OCI-LY1 (cell line): ENCODE measurements around the gene MAP4K4.

ENCODE experiments used
- H2AFZ ChIP-seq: fragments of 200-600 bp; sonication (generic), shearing (Covaris generic); 2 replicates; pipeline ENCODE4 v1.6.0; 2014; ENCODE audit warnings: antibody characterized with exemption, mild to moderate bottlenecking, low read length
- H3F3A ChIP-seq: fragments of 200-600 bp; sonication (generic), shearing (Covaris generic); 2 replicates; pipeline ENCODE4 v1.6.0; 2014; ENCODE audit warnings: mild to moderate bottlenecking, antibody characterized with exemption, low read length, moderate library complexity; ENCODE audit not compliant: insufficient read depth
- H3K27ac ChIP-seq: fragments of 200-600 bp; sonication (generic); 2 replicates; pipeline ENCODE4 v1.5.1; 2014; ENCODE audit warnings: low read length, mixed run types, mild to moderate bottlenecking, low read depth; ENCODE audit not compliant: poor library complexity, severe bottlenecking
- H3K27me3 ChIP-seq: fragments of 200-600 bp; sonication (generic); 2 replicates; pipeline ENCODE4 v1.6.0; 2014; ENCODE audit warnings: antibody characterized with exemption, mild to moderate bottlenecking, low read length, moderate library complexity; ENCODE audit not compliant: insufficient read depth
- H3K36me3 ChIP-seq: fragments of 200-600 bp; sonication (generic); 2 replicates; pipeline ENCODE4 v1.6.1; 2014; ENCODE audit warnings: mild to moderate bottlenecking, antibody characterized with exemption, low read length, moderate library complexity, mixed read lengths; ENCODE audit not compliant: insufficient read depth
- H3K4me1 ChIP-seq: fragments of 200-600 bp; sonication (generic); 2 replicates; pipeline ENCODE4 v1.5.1; 2014; ENCODE audit warnings: mild to moderate bottlenecking, low read length, moderate library complexity; ENCODE audit not compliant: insufficient read depth, severe bottlenecking
- H3K4me2 ChIP-seq: fragments of 200-600 bp; sonication (generic), shearing (Covaris generic); 2 replicates; pipeline ENCODE4 v1.6.1; 2014; ENCODE audit warnings: low read length
- H3K4me3 ChIP-seq: fragments of 200-600 bp; sonication (generic); 2 replicates; pipeline ENCODE4 v1.5.1; 2014; ENCODE audit warnings: low read length, low read depth, mild to moderate bottlenecking, mixed read lengths; ENCODE audit not compliant: poor library complexity, severe bottlenecking
- H3K79me2 ChIP-seq: fragments of 200-600 bp; shearing (Covaris generic); 2 replicates; pipeline ENCODE4 v1.6.1; 2016; ENCODE audit warnings: mixed run types, low read length, mixed read lengths; ENCODE audit not compliant: insufficient read depth
- H3K9ac ChIP-seq: fragments of 200-600 bp; sonication (generic), shearing (Covaris generic); 2 replicates; pipeline ENCODE4 v1.6.1; 2014; ENCODE audit warnings: mild to moderate bottlenecking, low read length, mixed read lengths
- H3K9me2 ChIP-seq: fragments of 200-600 bp; sonication (generic), shearing (Covaris generic); 2 replicates; pipeline ENCODE4 v1.6.1; 2014; ENCODE audit warnings: low read depth, mild to moderate bottlenecking, low read length, mixed read lengths
- H3K9me3 ChIP-seq: fragments of 200-600 bp; shearing (Covaris generic); 2 replicates; pipeline ENCODE4 v1.6.1; 2014; ENCODE audit warnings: low read length, mixed read lengths
- H4K20me1 ChIP-seq: fragments of 200-600 bp; sonication (generic), shearing (Covaris generic); 2 replicates; pipeline ENCODE4 v1.6.0; 2016; ENCODE audit warnings: mild to moderate bottlenecking, low read length; ENCODE audit not compliant: insufficient read depth
- CTCF ChIP-seq: fragments of 200-600 bp; sonication (generic), shearing (Covaris generic); IDR thresholded peaks from 2 replicates; pipeline ENCODE4 v1.5.1; 2017; ENCODE audit warnings: mild to moderate bottlenecking, antibody characterized with exemption, low read length, moderate library complexity, mixed read lengths
- EZH2 ChIP-seq: fragments of 200-600 bp; sonication (generic), shearing (Covaris generic); IDR thresholded peaks from 2 replicates; pipeline ENCODE4 v1.8.0; 2017; ENCODE audit warnings: borderline replicate concordance, mixed run types, mild to moderate bottlenecking, antibody characterized with exemption, low read length, moderate library complexity, mixed read lengths

MAP4K4 gene

GRCh38 chr2:101725038-101725437 is 27.5 kb downstream of the MAP4K4 start:
- no peak overlapping the region for H3K4me2 ChIP-seq
- no peak overlapping the region for H3K9ac ChIP-seq
- H3F3A ChIP-seq, result no peaks in the 10 kb centered on the region
- no peaks in the 10 kb centered on the region for H3K9me3 ChIP-seq
- no peaks in the 10 kb centered on the region for H3K9me2 ChIP-seq
- H3K79me2 ChIP-seq, result peaks cover 85% of the 10 kb centered on the region
- no peaks in the 10 kb centered on the region for H3K36me3 ChIP-seq
- H2AFZ ChIP-seq, result no peak overlapping the region
- TF ChIP-seq CTCF (no peak), EZH2 (no peak)
- H3K4me1 ChIP-seq, result peaks cover 91% of the 10 kb centered on the region
- peak overlapping the region; percentile 92 for H3K27ac ChIP-seq
- no peaks in the 10 kb centered on the region for H4K20me1 ChIP-seq
- no peak overlapping the region for H3K4me3 ChIP-seq
- H3K27me3 ChIP-seq, result no peaks in the 10 kb centered on the region

- Histone ChIP-seq H3K4me2 (no peak overlapping the region), H4K20me1 (no peaks in the 10 kb centered on the region)
Observed at GRCh38 chr2:101725515-101726192, 28.1 kb downstream of the MAP4K4 start.

GRCh38 chr2:101728865-101729264 is 31.4 kb downstream of the MAP4K4 start:
- Histone ChIP-seq H3K4me3 (no peak overlapping the region), H3K9ac (no peak overlapping the region), H3K27me3 (no peaks in the 10 kb centered on the region), H3K4me1 (peaks cover 80% of the 10 kb centered on the region), H3K36me3 (no peaks in the 10 kb centered on the region), H3K9me3 (no peaks in the 10 kb centered on the region), H3K79me2 (peaks cover 87% of the 10 kb centered on the region), H3K4me2 (no peak overlapping the region), H4K20me1 (no peaks in the 10 kb centered on the region), H3K27ac (no peak overlapping the region), H2AFZ (no peak overlapping the region), H3F3A (no peaks in the 10 kb centered on the region), H3K9me2 (no peaks in the 10 kb centered on the region)
- no peak for TF ChIP-seq EZH2
- no peak for TF ChIP-seq CTCF

More at GRCh38 chr2:101725515-101726192, 28.1 kb downstream of the MAP4K4 start:
- peak overlapping the region; percentile 92 for H3K27ac ChIP-seq
- H3K9me3 ChIP-seq, result no peaks in the 10 kb centered on the region
- H2AFZ ChIP-seq, result no peak overlapping the region
- no peaks in the 10 kb centered on the region for H3K36me3 ChIP-seq
- H3F3A ChIP-seq, result no peaks in the 10 kb centered on the region
- no peak overlapping the region for H3K9ac ChIP-seq
- H3K79me2 ChIP-seq, result peaks cover 85% of the 10 kb centered on the region
- TF ChIP-seq CTCF (peak; percentile 68), EZH2 (no peak)
- no peak overlapping the region for H3K4me3 ChIP-seq
- H3K9me2 ChIP-seq, result no peaks in the 10 kb centered on the region
- no peaks in the 10 kb centered on the region for H3K27me3 ChIP-seq
- peaks cover 87% of the 10 kb centered on the region for H3K4me1 ChIP-seq
